ENCODE results near the gene PADI4.

DNA sequence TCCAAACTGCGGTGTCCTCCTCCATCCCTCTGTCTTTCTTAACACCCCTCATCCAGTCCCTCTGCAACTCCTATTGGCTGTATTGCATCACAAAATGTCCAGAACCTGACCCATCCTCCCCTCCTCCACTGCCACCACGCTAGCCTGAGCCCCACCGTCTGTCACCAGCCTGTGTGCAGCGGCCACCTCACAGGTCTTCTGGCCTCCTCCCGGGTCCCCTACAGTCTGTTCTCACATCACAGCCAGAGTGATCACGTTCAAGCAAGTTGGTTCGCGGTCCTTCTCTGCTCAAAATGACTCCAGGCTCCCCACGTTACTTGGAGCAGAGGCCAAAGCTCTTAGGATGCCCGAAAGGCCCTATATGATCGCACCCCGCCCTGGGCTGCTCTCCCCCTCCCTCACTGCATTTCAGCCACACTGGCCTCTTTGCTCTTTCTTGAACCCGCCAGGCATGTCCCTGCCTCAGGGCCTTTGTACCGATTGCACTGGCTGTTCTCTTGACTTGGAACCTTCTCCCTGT is 2.4 kb upstream of the PADI4 start:
- TF ChIP-seq POLR2A (IDR thresholded peaks at IDR 0.05; ENCODE audit: low read depth, low read length) (no peak), POLR2AphosphoS5 (IDR thresholded peaks at IDR 0.05; ENCODE audit: insufficient read depth, low read depth, low read length) (no peak), EZH2 (IDR thresholded peaks at IDR 0.05; ENCODE audit: borderline replicate concordance, low read depth, low read length, severe bottlenecking) (no peak)
- TF ChIP-seq, protein P1, sequence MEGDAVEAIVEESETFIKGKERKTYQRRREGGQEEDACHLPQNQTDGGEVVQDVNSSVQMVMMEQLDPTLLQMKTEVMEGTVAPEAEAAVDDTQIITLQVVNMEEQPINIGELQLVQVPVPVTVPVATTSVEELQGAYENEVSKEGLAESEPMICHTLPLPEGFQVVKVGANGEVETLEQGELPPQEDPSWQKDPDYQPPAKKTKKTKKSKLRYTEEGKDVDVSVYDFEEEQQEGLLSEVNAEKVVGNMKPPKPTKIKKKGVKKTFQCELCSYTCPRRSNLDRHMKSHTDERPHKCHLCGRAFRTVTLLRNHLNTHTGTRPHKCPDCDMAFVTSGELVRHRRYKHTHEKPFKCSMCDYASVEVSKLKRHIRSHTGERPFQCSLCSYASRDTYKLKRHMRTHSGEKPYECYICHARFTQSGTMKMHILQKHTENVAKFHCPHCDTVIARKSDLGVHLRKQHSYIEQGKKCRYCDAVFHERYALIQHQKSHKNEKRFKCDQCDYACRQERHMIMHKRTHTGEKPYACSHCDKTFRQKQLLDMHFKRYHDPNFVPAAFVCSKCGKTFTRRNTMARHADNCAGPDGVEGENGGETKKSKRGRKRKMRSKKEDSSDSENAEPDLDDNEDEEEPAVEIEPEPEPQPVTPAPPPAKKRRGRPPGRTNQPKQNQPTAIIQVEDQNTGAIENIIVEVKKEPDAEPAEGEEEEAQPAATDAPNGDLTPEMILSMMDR (IDR thresholded peaks at IDR 0.05; ENCODE audit: extremely low read depth in 1 of 2, insufficient read depth in 1 of 2, low read depth in 1 of 2, low read length in 2 of 2), result no peak
